Tibial nerve (tissue), 4 donors: ENCODE data around the gene AHNAK2. TPM values are rescaled to one million over a fixed set of nuclear protein-coding genes. Genes with fewer than 3 reads are reported as not detected.

Experiments
- DNase-seq, 2 donors: peaks; one replicate each; pipeline ENCODE4 v3.0.0-alpha.2; 2019; ENCODE audit warnings: low spot score in 2 of 2
- H3K27ac ChIP-seq, 4 donors: fragments of 200-600 bp; sonication (generic) in 3 of 4; one replicate each; pipeline ENCODE4 v1.5.1; 2017 to 2019; ENCODE audit warnings: mild to moderate bottlenecking in 1 of 4
- H3K27me3 ChIP-seq, 2 donors: fragments of 200-600 bp; sonication (generic) in 1 of 2; one replicate each; pipeline versions ENCODE4 v1.5.1 to v1.6.0; 2017 to 2019
- H3K36me3 ChIP-seq, 3 donors: fragments of 200-600 bp; sonication (generic); one replicate each; pipeline ENCODE4 v1.5.1; 2018 to 2019
- H3K4me1 ChIP-seq, 4 donors: fragments of 200-600 bp; sonication (generic) in 3 of 4; one replicate each; pipeline ENCODE4 v1.5.1; 2017 to 2019
- H3K4me3 ChIP-seq, 4 donors: fragments of 200-600 bp; sonication (generic) in 3 of 4; one replicate each; pipeline ENCODE4 v1.5.1; 2017 to 2019; ENCODE audit warnings: mild to moderate bottlenecking in 1 of 4, moderate library complexity in 1 of 4
- H3K9me3 ChIP-seq, 4 donors: fragments of 200-600 bp; sonication (generic) in 3 of 4; one replicate each; pipeline ENCODE4 v1.5.1; 2017 to 2019
- CTCF ChIP-seq, 5 experiments: fragments of 200-600 bp in 3 of 5; fragments of 450-650 bp in 2 of 5; sonication (generic) in 3 of 5; IDR thresholded peaks; one replicate each; pipeline ENCODE4 v1.5.1; 2016 to 2019; ENCODE audit warnings: antibody characterized with exemption in 5 of 5, mild to moderate bottlenecking in 3 of 5, moderate library complexity in 2 of 5
- EP300 ChIP-seq, 2 donors: sonication (generic); formaldehyde crosslinking; IDR thresholded peaks; one replicate each; pipeline ENCODE4 v1.6.1; 2017; ENCODE audit warnings: antibody characterized with exemption in 2 of 2, mild to moderate bottlenecking in 1 of 2
- POLR2A ChIP-seq, 2 donors: fragments of 450-650 bp; IDR thresholded peaks; one replicate each; pipeline ENCODE4 v1.6.1; 2017; ENCODE audit warnings: antibody characterized with exemption in 2 of 2, mild to moderate bottlenecking in 2 of 2, moderate library complexity in 2 of 2
- WGBS, 2 donors: methylation state at CpG; one replicate each; pipeline ENCODE4 v1.1.5; 2018; 5-methylcytosine and 5-hydroxymethylcytosine counted together
- total RNA-seq, 4 donors: library from RNA; depleted of rRNA; stranded (reverse); fragments of >200 nt; gene quantifications; one replicate each; pipeline ENCODE4 v1.1.0, GENCODE V29; 2016

AHNAK2 gene
- total RNA-seq, 4 donors from 2014 or later: 31.2 to 152 (median 118) TPM

- Histone ChIP-seq H3K4me1 (no peaks in the 10 kb centered on the region), H3K36me3 (peaks cover 0 to 57% (median 0%) of the 10 kb centered on the region in 3 donors), H3K9me3 (no peaks in the 10 kb centered on the region), H3K27ac (no peak overlapping the region), H3K27me3 (no peaks in the 10 kb centered on the region), H3K4me3 (no peak overlapping the region)
- WGBS, 2 donors: 89 to 96% methylated on average over 13 of the region's 19 CpGs
- TF ChIP-seq EP300 (IDR thresholded peaks at IDR 0.05) (no peak), CTCF (IDR thresholded peaks at IDR 0.05) (no peak), POLR2A (IDR thresholded peaks at IDR 0.05) (no peak)
- no peak for DNase-seq
Observed at GRCh38 chr14:105007593-105008264, 29.6 kb upstream of the AHNAK2 start.

- Histone ChIP-seq H3K4me1 (no peaks in the 10 kb centered on the region), H3K27me3 (no peaks in the 10 kb centered on the region), H3K9me3 (no peaks in the 10 kb centered on the region), H3K36me3 (peaks cover 0 to 57% (median 0%) of the 10 kb centered on the region in 3 donors), H3K27ac (no peak overlapping the region), H3K4me3 (no peak overlapping the region)
- DNase-seq: no peak
- TF ChIP-seq POLR2A (IDR thresholded peaks at IDR 0.05) (no peak), EP300 (IDR thresholded peaks at IDR 0.05) (no peak), CTCF (IDR thresholded peaks at IDR 0.05) (no peak)
- 72 to 75% methylated on average over 20 to 21 of the region's 21 CpGs for WGBS, 2 donors
Observed at GRCh38 chr14:105006831-105007592, 28.8 kb upstream of the AHNAK2 start.

- peaks cover 0 to 49% (median 0%) of the 10 kb centered on the region in 3 donors for H3K36me3 ChIP-seq
Observed at GRCh38 chr14:105005929-105006830, 28.0 kb upstream of the AHNAK2 start.

GRCh38 chr14:105005329-105005928 lies 27.3 kb upstream of the AHNAK2 start:
- no peaks in the 10 kb centered on the region for H3K27me3 ChIP-seq
- peaks cover 0 to 42% (median 0%) of the 10 kb centered on the region in 3 donors for H3K36me3 ChIP-seq
- WGBS, 2 donors: 85 to 87% methylated on average over 12 to 16 of the region's 20 CpGs
- H3K27ac ChIP-seq: no peak overlapping the region
- H3K4me3 ChIP-seq: no peak overlapping the region
- DNase-seq: no peak
- TF ChIP-seq CTCF (IDR thresholded peaks at IDR 0.05): no peak
- no peak for TF ChIP-seq EP300 (IDR thresholded peaks at IDR 0.05)
- TF ChIP-seq POLR2A (IDR thresholded peaks at IDR 0.05): no peak
- H3K9me3 ChIP-seq: no peaks in the 10 kb centered on the region
- no peaks in the 10 kb centered on the region for H3K4me1 ChIP-seq

More at GRCh38 chr14:105005929-105006830, 28.0 kb upstream of the AHNAK2 start:
- Histone ChIP-seq H3K27me3 (no peaks in the 10 kb centered on the region), H3K4me3 (no peak overlapping the region), H3K9me3 (no peaks in the 10 kb centered on the region), H3K27ac (no peak overlapping the region), H3K4me1 (no peaks in the 10 kb centered on the region)
- no peak for TF ChIP-seq POLR2A (IDR thresholded peaks at IDR 0.05)
- TF ChIP-seq EP300 (IDR thresholded peaks at IDR 0.05): no peak
- TF ChIP-seq CTCF (IDR thresholded peaks at IDR 0.05): no peak
- 87 to 90% methylated on average over 15 to 19 of the region's 21 CpGs for WGBS, 2 donors
- no peak for DNase-seq
